Body of pancreas (tissue), 4 donors: ENCODE measurements around the gene ZP1.

Source experiments
- CTCF ChIP-seq, 7 experiments: fragments of 450-650 bp in 4 of 7; fragments of 200-600 bp in 3 of 7; sonication (generic) in 3 of 7; IDR thresholded peaks; one replicate each; pipeline ENCODE4 v1.5.1; 2016 to 2019; ENCODE audit warnings: antibody characterized with exemption in 7 of 7
- POLR2A ChIP-seq, 3 donors: fragments of 450-650 bp; IDR thresholded peaks; one replicate each; pipeline ENCODE4 v1.6.1; 2016; ENCODE audit warnings: antibody characterized with exemption in 3 of 3, mild to moderate bottlenecking in 2 of 3

- TF ChIP-seq CTCF (IDR thresholded peaks at IDR 0.05) (no peak), POLR2A (IDR thresholded peaks at IDR 0.05) (no peak)
Measured at GRCh38 chr11:60912223-60912850, 45.0 kb downstream of the ZP1 start.
